PFSK-1 (cell line): ENCODE data around the gene ETFRF1.

Source experiments
- FOXP2 ChIP-seq: optimal IDR thresholded peaks from 2 replicates; pipeline ENCODE3; 2011; ENCODE audit warnings: borderline replicate concordance, control low read depth, inconsistent platforms; ENCODE audit not compliant: insufficient read depth; ENCODE audit errors: extremely low read length, extremely low read depth
- POLR2AphosphoS5 ChIP-seq: IDR thresholded peaks from 2 replicates; pipeline ENCODE4 v1.6.1; 2012; ENCODE audit warnings: low read depth, mild to moderate bottlenecking, control low read depth, low read length, moderate library complexity
- SIN3A ChIP-seq: IDR thresholded peaks from 2 replicates; pipeline ENCODE4 v1.6.1; 2012; ENCODE audit warnings: mild to moderate bottlenecking, low read length, moderate library complexity, borderline replicate concordance; ENCODE audit not compliant: insufficient read depth
- TAF1 ChIP-seq: IDR thresholded peaks from 2 replicates; pipeline ENCODE4 v1.6.1; 2012; ENCODE audit warnings: low read length, control low read depth, borderline replicate concordance; ENCODE audit not compliant: insufficient read depth
- TF ChIP-seq, protein P1 (sequence below), 2 experiments: IDR thresholded peaks; 2 replicates each; pipeline versions ENCODE4 v1.6.1 to v1.8.0; 2011 to 2012; ENCODE audit warnings: low read depth in 2 of 2, low read length in 2 of 2, control low read depth in 1 of 2, inconsistent platforms in 1 of 2, mild to moderate bottlenecking in 1 of 2, moderate library complexity in 1 of 2; ENCODE audit not compliant: insufficient read depth in 1 of 2

Gene ETFRF1

DNA sequence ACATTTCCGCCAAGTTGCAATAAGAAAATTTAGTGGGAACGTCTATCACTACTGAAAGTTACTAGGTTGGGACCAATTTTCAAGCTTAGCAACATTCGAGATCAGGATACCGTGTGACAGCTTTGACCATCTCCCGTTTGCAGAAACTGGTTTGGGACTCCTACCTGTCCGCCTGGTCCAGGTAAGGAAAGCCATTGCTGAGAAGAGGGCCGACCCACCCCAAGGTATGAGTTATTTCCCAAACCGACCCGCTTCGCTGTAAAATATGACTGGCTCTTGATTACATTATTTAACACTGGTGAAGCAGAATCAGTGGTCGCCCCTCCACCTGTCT, 348 bp upstream of the ETFRF1 start:
- TF ChIP-seq POLR2AphosphoS5 (no peak), TAF1 (no peak), FOXP2 (no peak)

GRCh38 chr12:25197608-25198007, 2.6 kb downstream of the ETFRF1 start:
- TF ChIP-seq SIN3A (no peak), FOXP2 (no peak), POLR2AphosphoS5 (no peak), TAF1 (no peak)
- TF ChIP-seq, protein P1, sequence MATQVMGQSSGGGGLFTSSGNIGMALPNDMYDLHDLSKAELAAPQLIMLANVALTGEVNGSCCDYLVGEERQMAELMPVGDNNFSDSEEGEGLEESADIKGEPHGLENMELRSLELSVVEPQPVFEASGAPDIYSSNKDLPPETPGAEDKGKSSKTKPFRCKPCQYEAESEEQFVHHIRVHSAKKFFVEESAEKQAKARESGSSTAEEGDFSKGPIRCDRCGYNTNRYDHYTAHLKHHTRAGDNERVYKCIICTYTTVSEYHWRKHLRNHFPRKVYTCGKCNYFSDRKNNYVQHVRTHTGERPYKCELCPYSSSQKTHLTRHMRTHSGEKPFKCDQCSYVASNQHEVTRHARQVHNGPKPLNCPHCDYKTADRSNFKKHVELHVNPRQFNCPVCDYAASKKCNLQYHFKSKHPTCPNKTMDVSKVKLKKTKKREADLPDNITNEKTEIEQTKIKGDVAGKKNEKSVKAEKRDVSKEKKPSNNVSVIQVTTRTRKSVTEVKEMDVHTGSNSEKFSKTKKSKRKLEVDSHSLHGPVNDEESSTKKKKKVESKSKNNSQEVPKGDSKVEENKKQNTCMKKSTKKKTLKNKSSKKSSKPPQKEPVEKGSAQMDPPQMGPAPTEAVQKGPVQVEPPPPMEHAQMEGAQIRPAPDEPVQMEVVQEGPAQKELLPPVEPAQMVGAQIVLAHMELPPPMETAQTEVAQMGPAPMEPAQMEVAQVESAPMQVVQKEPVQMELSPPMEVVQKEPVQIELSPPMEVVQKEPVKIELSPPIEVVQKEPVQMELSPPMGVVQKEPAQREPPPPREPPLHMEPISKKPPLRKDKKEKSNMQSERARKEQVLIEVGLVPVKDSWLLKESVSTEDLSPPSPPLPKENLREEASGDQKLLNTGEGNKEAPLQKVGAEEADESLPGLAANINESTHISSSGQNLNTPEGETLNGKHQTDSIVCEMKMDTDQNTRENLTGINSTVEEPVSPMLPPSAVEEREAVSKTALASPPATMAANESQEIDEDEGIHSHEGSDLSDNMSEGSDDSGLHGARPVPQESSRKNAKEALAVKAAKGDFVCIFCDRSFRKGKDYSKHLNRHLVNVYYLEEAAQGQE (IDR thresholded peaks at IDR 0.05; ENCODE audit: insufficient read depth in 1 of 2, low read depth in 2 of 2, low read length in 2 of 2), result no peak

GRCh38 chr12:25200703-25201102, 5.7 kb downstream of the ETFRF1 start:
- TF ChIP-seq, protein P1 (IDR thresholded peaks at IDR 0.05; ENCODE audit: insufficient read depth in 1 of 2, low read depth in 2 of 2, low read length in 2 of 2), result no peak
- TF ChIP-seq TAF1, result no peak
- TF ChIP-seq SIN3A, result no peak
- TF ChIP-seq POLR2AphosphoS5, result no peak
- TF ChIP-seq FOXP2, result no peak

GRCh38 chr12:25202137-25202536, 7.1 kb downstream of the ETFRF1 start:
- TF ChIP-seq SIN3A, result no peak
- TF ChIP-seq TAF1, result no peak
- no peak for TF ChIP-seq FOXP2

DNA sequence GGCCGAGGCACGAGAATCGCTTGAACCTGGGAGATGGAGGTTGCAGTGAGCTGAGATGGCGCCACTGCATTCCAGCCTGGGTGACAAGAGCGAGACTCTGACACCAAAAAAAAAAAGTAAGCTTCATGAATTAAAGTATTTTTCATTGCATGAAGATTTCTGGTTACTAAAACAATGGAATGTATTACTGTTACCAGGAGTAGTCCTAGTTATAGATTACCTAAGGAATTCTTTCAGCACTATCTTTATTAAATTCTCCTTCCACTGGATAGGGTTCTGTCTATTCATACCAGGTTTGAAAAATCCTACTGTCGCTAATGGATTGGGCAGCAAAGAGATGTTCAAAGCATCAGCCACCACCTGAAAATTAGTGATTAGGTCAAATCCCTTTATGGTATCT, 12.4 kb downstream of the ETFRF1 start:
- TF ChIP-seq, protein P1 (IDR thresholded peaks at IDR 0.05; ENCODE audit: insufficient read depth in 1 of 2, low read depth in 2 of 2, low read length in 2 of 2), result no peak
- TF ChIP-seq TAF1, result no peak
- TF ChIP-seq SIN3A, result no peak
- TF ChIP-seq FOXP2, result no peak

DNA sequence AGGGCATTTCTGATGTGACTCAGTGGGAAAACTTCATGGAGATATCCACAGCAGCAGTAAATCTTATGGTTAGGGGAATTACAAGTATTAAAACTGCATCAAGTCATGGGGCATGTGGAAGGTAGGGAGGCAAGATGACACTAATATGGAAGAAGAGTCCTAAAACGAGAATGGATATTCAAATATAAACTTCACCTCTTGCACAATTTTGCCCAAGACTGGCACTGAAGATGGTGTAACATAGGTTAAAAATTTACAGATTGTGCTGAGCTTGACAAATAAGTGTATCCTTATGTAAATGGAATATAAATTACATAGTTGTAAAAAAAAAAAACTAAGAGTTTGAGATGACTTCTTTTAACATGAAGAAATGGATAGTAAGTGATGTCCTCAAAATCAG, 12.8 kb downstream of the ETFRF1 start:
- TF ChIP-seq SIN3A (no peak), POLR2AphosphoS5 (no peak), TAF1 (no peak), FOXP2 (no peak)
- TF ChIP-seq, protein P1 (IDR thresholded peaks at IDR 0.05; ENCODE audit: insufficient read depth in 1 of 2, low read depth in 2 of 2, low read length in 2 of 2), result no peak
